GM18505 (cell line): ENCODE results near the gene SLC7A10.
"Not testable (repeated sequence)": the region's sequence is repeated elsewhere in the genome, so short reads cannot be mapped to it uniquely, and the experiment has no call there.

Source experiments
- ATAC-seq: cut with Tn5 transposase; IDR thresholded peaks from one replicate; pipeline ENCODE4 v1.9.1; 2021; ENCODE audit not compliant: unreplicated experiment
- POLR2A ChIP-seq: IDR thresholded peaks from 4 replicates; pipeline ENCODE4 v1.6.1; 2011; ENCODE audit warnings: borderline replicate concordance; ENCODE audit not compliant: insufficient read depth, insufficient read length; ENCODE audit errors: extremely low read depth

The SLC7A10 gene

GRCh38 chr19:33193865-33194362 is 31.7 kb downstream of the SLC7A10 start, which contains the start of gene LRP3:
Gene LRP3, plus strand, starts transcription at chr19:33194330. Its CDS starts 456 bp downstream, at chr19:33194786.
- no peak for ATAC-seq

GRCh38 chr19:33193269-33193864 is 32.3 kb downstream of the SLC7A10 start:
- ATAC-seq, result no peak
- TF ChIP-seq POLR2A, result no peak

More at GRCh38 chr19:33193865-33194362, 31.7 kb downstream of the SLC7A10 start, which contains the start of gene LRP3:
- TF ChIP-seq POLR2A, result no peak

GRCh38 chr19:33192010-33192409 is 33.6 kb downstream of the SLC7A10 start:
- no peak for TF ChIP-seq POLR2A
- ATAC-seq, result no peak

- TF ChIP-seq POLR2A, result no peak
- ATAC-seq, result no peak
Measured at GRCh38 chr19:33191501-33191900, 34.1 kb downstream of the SLC7A10 start.

- ATAC-seq, result not testable (repeated sequence)
Measured at GRCh38 chr19:33191092-33191491, 34.6 kb downstream of the SLC7A10 start.

GRCh38 chr19:33189453-33189852 is 36.2 kb downstream of the SLC7A10 start:
- no peak for ATAC-seq
- no peak for TF ChIP-seq POLR2A

GRCh38 chr19:33187183-33187540 is 38.5 kb downstream of the SLC7A10 start:
- no peak for ATAC-seq
- TF ChIP-seq POLR2A, result no peak

GRCh38 chr19:33186431-33187182 is 39.0 kb downstream of the SLC7A10 start:
- no peak for TF ChIP-seq POLR2A
- ATAC-seq, result no peak

GRCh38 chr19:33177417-33177979 is 48.2 kb downstream of the SLC7A10 start:
- no peak for ATAC-seq
- TF ChIP-seq POLR2A, result no peak

GRCh38 chr19:33176670-33177416 is 48.8 kb downstream of the SLC7A10 start:
- ATAC-seq, result peak; percentile 84
- TF ChIP-seq POLR2A, result peak; percentile 98

GRCh38 chr19:33175886-33176669 is 49.6 kb downstream of the SLC7A10 start:
- ATAC-seq, result no peak
- TF ChIP-seq POLR2A, result no peak

GRCh38 chr19:33175156-33175782 is 50.4 kb downstream of the SLC7A10 start:
- TF ChIP-seq POLR2A, result no peak
- ATAC-seq, result no peak

GRCh38 chr19:33174186-33174585 is 51.5 kb downstream of the SLC7A10 start:
- ATAC-seq, result no peak
- TF ChIP-seq POLR2A, result no peak

- ATAC-seq, result no peak
Measured at GRCh38 chr19:33171916-33172359, 53.7 kb downstream of the SLC7A10 start.

More at GRCh38 chr19:33171916-33172359, 53.7 kb downstream of the SLC7A10 start:
- TF ChIP-seq POLR2A, result no peak
